ENCODE results near the gene ARMH1. TPM values are rescaled to one million over a fixed set of nuclear protein-coding genes. Genes with fewer than 3 reads are reported as not detected.

ARMH1 gene
- total RNA-seq, 2 experiments from 2014 or later = 162 to 165 TPM

- H3K27ac Mint-ChIP-seq = peak overlapping the region; percentile 90
- no peaks in the 10 kb centered on the region for H3K27me3 Mint-ChIP-seq
- ATAC-seq (no peak), DNase-seq (no peak)
- peak overlapping the region; percentile 97 for H3K4me3 Mint-ChIP-seq
- POLR2A ChIA-PET = interaction anchor here (0.6 to 10.3 kb wide), 8 partner anchors 9 to 79 kb away, joined by 3 to 137 read pairs (median 10); partner anchors contain the start of genes RNU5D-1 and RPS8
- peaks cover 32% of the 10 kb centered on the region for H3K36me3 Mint-ChIP-seq (ENCODE audit: low read depth)
- no peak for TF ChIP-seq CTCF (IDR thresholded peaks at IDR 0.05)
- intact Hi-C loops (cut with micrococcal nuclease) = no loop called here
- peaks cover 17% of the 10 kb centered on the region for H3K4me1 Mint-ChIP-seq (ENCODE audit: low read depth)
- no peaks in the 10 kb centered on the region for H3K9me3 Mint-ChIP-seq
- CTCF ChIA-PET = interaction anchor here (0.6 to 0.7 kb wide), 2 partner anchors 18 to 26 kb away, joined by 3 read pairs; no protein-coding TSS in a partner anchor
These were observed 65.7 kb downstream of the ARMH1 start for GRCh38 chr1:44740179-44740617.

DNA sequence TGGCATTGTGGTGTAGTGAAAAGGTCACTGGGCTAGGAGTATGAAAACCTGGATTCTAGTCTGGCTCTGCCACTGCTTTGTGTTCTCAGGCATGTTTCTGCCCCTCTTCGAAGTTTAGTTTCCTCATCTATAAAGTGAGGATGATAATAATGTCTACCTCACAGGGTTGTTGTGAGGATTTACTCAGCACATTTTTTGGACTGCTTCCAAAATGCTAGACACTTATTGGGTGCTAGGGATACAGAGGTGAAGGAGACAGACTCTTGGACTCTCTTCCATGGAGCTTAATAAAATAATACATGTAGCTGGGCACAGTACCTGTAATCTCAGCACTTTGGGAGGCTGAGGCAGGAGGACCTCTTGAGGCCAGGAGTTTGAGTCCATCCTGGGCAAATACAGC lies 68.7 kb downstream of the ARMH1 start:
- ChIA-PET POLR2A (interaction anchor here (0.6 to 10.3 kb wide), 8 partner anchors 12 to 76 kb away, joined by 3 to 137 read pairs (median 5); partner anchors contain the start of genes DYNLT4, RNU5D-1 and RPS8), CTCF (interaction anchor here (1.8 to 2.0 kb wide), 2 partner anchors 11 to 28 kb away, joined by 5 to 9 read pairs; partner anchors contain the start of gene RNU5D-1)
- intact Hi-C loops (cut with micrococcal nuclease) = no loop called here
- Mint-ChIP-seq H3K36me3 (ENCODE audit: low read depth) (peaks cover 48% of the 10 kb centered on the region), H3K4me1 (ENCODE audit: low read depth) (peaks cover 19% of the 10 kb centered on the region), H3K4me3 (no peak overlapping the region), H3K27ac (no peak overlapping the region), H3K27me3 (no peaks in the 10 kb centered on the region), H3K9me3 (no peaks in the 10 kb centered on the region)
- no peak for ATAC-seq
- DNase-seq = no peak
- TF ChIP-seq CTCF (IDR thresholded peaks at IDR 0.05) = no peak

- ChIA-PET POLR2A (interaction anchor here (0.8 to 10.3 kb wide), 5 partner anchors 13 to 34 kb away, joined by 3 to 137 read pairs (median 4); partner anchors contain the start of genes RNU5D-1 and RPS8), CTCF (interaction anchor here (1.0 to 2.1 kb wide), 6 partner anchors 10 to 263 kb away, joined by 3 to 11 read pairs (median 6); partner anchors contain the start of genes HECTD3, PLK3 and RNU5D-1)
- Mint-ChIP-seq H3K27ac (no peak overlapping the region), H3K4me1 (ENCODE audit: low read depth) (peaks cover 12% of the 10 kb centered on the region), H3K4me3 (no peak overlapping the region), H3K27me3 (no peaks in the 10 kb centered on the region), H3K9me3 (no peaks in the 10 kb centered on the region), H3K36me3 (ENCODE audit: low read depth) (peaks cover 47% of the 10 kb centered on the region)
- ATAC-seq (no peak), DNase-seq (no peak)
- intact Hi-C loops (cut with micrococcal nuclease) = no loop called here
- no peak for TF ChIP-seq CTCF (IDR thresholded peaks at IDR 0.05)
These were observed 73.4 kb downstream of the ARMH1 start for GRCh38 chr1:44747878-44748277.

DNA sequence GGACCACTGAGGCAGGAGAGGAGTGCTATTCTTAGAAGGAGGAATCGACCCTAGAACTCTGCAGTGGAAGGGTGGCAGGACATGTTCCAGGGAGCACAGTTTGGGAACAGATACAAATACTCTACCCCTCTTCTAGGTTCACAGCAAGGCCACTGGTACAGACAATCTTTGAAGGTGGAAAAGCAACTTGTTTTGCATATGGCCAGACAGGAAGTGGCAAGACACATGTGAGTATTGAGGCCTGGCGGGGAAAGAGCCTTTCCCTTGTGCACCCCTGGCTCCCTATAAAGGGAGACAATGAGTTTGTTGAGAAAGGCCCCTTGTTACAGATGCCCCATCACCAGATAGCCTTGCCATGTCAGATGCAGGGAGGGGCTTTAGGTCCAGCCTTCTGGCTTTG lies 82.9 kb downstream of the ARMH1 start:
- no peak for DNase-seq
- H3K36me3 Mint-ChIP-seq (ENCODE audit: low read depth) = peaks cover 67% of the 10 kb centered on the region
- ChIA-PET POLR2A (interaction anchor here (0.9 to 4.3 kb wide), 3 partner anchors 11 to 26 kb away, joined by 3 to 36 read pairs (median 4); partner anchors contain the start of gene RPS8), CTCF (interaction anchor here (1.7 kb wide), 1 partner anchor 10 kb away, joined by 5 read pairs; no protein-coding TSS in a partner anchor)
- H3K4me1 Mint-ChIP-seq (ENCODE audit: low read depth) = peaks cover 14% of the 10 kb centered on the region
- H3K27ac Mint-ChIP-seq = no peak overlapping the region
- no peak for ATAC-seq
- no peaks in the 10 kb centered on the region for H3K9me3 Mint-ChIP-seq
- no peaks in the 10 kb centered on the region for H3K27me3 Mint-ChIP-seq
- no peak for TF ChIP-seq CTCF (IDR thresholded peaks at IDR 0.05)
- H3K4me3 Mint-ChIP-seq = no peak overlapping the region
- intact Hi-C loops (cut with micrococcal nuclease) = no loop called here

DNA sequence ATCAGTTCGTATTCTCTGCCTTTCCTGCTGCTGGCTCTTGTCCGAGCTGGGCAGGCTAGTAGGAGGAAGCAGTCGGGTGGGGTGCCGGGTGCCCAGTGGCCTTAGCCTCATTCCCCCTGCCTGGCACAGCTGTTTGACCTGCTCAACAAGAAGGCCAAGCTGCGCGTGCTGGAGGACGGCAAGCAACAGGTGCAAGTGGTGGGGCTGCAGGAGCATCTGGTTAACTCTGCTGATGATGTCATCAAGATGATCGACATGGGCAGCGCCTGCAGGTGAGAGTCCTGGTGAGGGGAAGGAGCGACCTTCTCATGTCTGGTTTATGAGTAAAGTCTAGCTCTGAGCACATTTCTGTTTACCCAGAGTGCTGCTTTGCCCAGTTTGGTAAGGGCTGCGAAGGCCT lies 84.6 kb downstream of the ARMH1 start:
- no peak overlapping the region for H3K4me3 Mint-ChIP-seq
- TF ChIP-seq CTCF (IDR thresholded peaks at IDR 0.05) = no peak
- no peaks in the 10 kb centered on the region for H3K27me3 Mint-ChIP-seq
- intact Hi-C loops (cut with micrococcal nuclease) = no loop called here
- H3K9me3 Mint-ChIP-seq = no peaks in the 10 kb centered on the region
- ATAC-seq (no peak), DNase-seq (no peak)
- ChIA-PET CTCF (interaction anchor here (1.1 to 2.0 kb wide), 4 partner anchors 9 to 30 kb away, joined by 3 to 6 read pairs (median 5); no protein-coding TSS in a partner anchor), POLR2A (interaction anchor here (0.6 to 5.0 kb wide), 10 partner anchors 9 to 55 kb away, joined by 3 to 36 read pairs (median 3); partner anchors contain the start of genes RNU5D-1 and RPS8)
- peaks cover 68% of the 10 kb centered on the region for H3K36me3 Mint-ChIP-seq (ENCODE audit: low read depth)
- no peak overlapping the region for H3K27ac Mint-ChIP-seq
- peaks cover 5% of the 10 kb centered on the region for H3K4me1 Mint-ChIP-seq (ENCODE audit: low read depth)

Data from activated CD8-positive, alpha-beta T cell treated with anti-CD3 and anti-CD28 coated beads for 36 hours (primary cell).